B cell (primary cell): ENCODE results near the gene SLU7. TPM values are rescaled to one million over a fixed set of nuclear protein-coding genes. Genes with fewer than 3 reads are reported as not detected.

Source experiments
- ATAC-seq: fragments of 200-7000 bp; cut with Tn5 transposase; one replicate; pipeline ENCODE4 v1.10.0; 2021; ENCODE audit warnings: low read depth, mild to moderate bottlenecking, moderate number of reproducible peaks, moderate library complexity
- CTCF ChIA-PET: fragments of 350-600 bp; sonication (Branson Sonifier 250); formaldehyde crosslinking; loops from one replicate; lab custom pipeline; 2021; ENCODE audit warnings: antibody characterized with exemption, inconsistent platforms; lab: Charles Lee
- POLR2A ChIA-PET: fragments of 350-600 bp; sonication (Branson Sonifier 250); formaldehyde crosslinking; loops from one replicate; lab custom pipeline; 2021; ENCODE audit warnings: antibody characterized with exemption; lab: Charles Lee
- DNase-seq: peaks from one replicate; pipeline ENCODE4 v3.0.0; 2013
- H2AFZ ChIP-seq: 2 replicates; pipeline ENCODE4 v1.6.1; 2012; ENCODE audit warnings: mild to moderate bottlenecking, low read depth, low read length; ENCODE audit not compliant: insufficient read depth, poor library complexity, severe bottlenecking
- H3K27ac ChIP-seq, 2 donors: 1 replicate in 1 of 2; 2 replicates in 1 of 2; pipeline ENCODE4 v1.5.1; 2012 to 2013; ENCODE audit warnings: low read length in 2 of 2, mild to moderate bottlenecking in 2 of 2, moderate library complexity in 1 of 2
- H3K27me3 ChIP-seq, 4 experiments: fragments of 200-600 bp in 1 of 4; sonication (generic) in 1 of 4; replicated peaks in 1 of 4; 1 replicate in 2 of 4; 2 replicates in 2 of 4; pipeline versions ENCODE4 v1.6.1 to v1.7.0; 2013 to 2016; ENCODE audit warnings: low read length in 3 of 4, mild to moderate bottlenecking in 2 of 4, mixed read lengths in 1 of 4, moderate library complexity in 1 of 4; ENCODE audit not compliant: insufficient read depth in 4 of 4, control insufficient read depth in 3 of 4; ENCODE audit errors: control extremely low read depth in 1 of 4
- H3K36me3 ChIP-seq, 2 experiments: replicated peaks in 1 of 2; 1 replicate in 1 of 2; 2 replicates in 1 of 2; pipeline versions ENCODE4 v1.6.1 to v1.7.1; 2013; ENCODE audit warnings: low read length in 1 of 2; ENCODE audit not compliant: insufficient read depth in 2 of 2, control insufficient read depth in 1 of 2; ENCODE audit errors: control extremely low read depth in 1 of 2, extremely low read depth in 1 of 2
- H3K4me1 ChIP-seq, 2 donors: fragments of 200-600 bp in 1 of 2; sonication (generic) in 1 of 2; 1 replicate in 1 of 2; 2 replicates in 1 of 2; pipeline versions ENCODE4 v1.5.1 to v1.6.1; 2013 to 2017; ENCODE audit warnings: low read length in 2 of 2; ENCODE audit not compliant: control insufficient read depth in 2 of 2, insufficient read depth in 2 of 2
- H3K4me2 ChIP-seq: replicated peaks from 2 replicates; pipeline ENCODE3; 2012; ENCODE audit warnings: mild to moderate bottlenecking, low read depth, low read length; ENCODE audit not compliant: poor library complexity, severe bottlenecking
- H3K4me3 ChIP-seq, 5 experiments: fragments of 200-600 bp in 1 of 5; sonication (generic) in 1 of 5; 1 replicate in 3 of 5; 2 replicates in 2 of 5; pipeline versions ENCODE4 v1.5.1 to v1.7.0; 2011 to 2016; ENCODE audit warnings: low read length in 4 of 5, mild to moderate bottlenecking in 4 of 5, low read depth in 2 of 5, control low read depth in 1 of 5, moderate library complexity in 1 of 5; ENCODE audit not compliant: insufficient read depth in 1 of 5; ENCODE audit errors: control extremely low read depth in 1 of 5, extremely low read depth in 1 of 5
- H3K79me2 ChIP-seq: fragments of 200-600 bp; sonication (generic); one replicate; pipeline ENCODE4 v1.6.0; 2016; ENCODE audit warnings: low read length; ENCODE audit not compliant: control insufficient read depth, insufficient read depth
- H3K9ac ChIP-seq: fragments of 200-600 bp; sonication (generic); 2 replicates; pipeline ENCODE4 v1.6.1; 2017; ENCODE audit warnings: mild to moderate bottlenecking, low read length, moderate library complexity
- H3K9me3 ChIP-seq, 3 donors: one replicate each; pipeline versions ENCODE4 v1.6.1 to v1.7.1; 2013; ENCODE audit warnings: low read length in 2 of 3; ENCODE audit not compliant: control insufficient read depth in 2 of 3, insufficient read depth in 1 of 3; ENCODE audit errors: control extremely low read depth in 1 of 3
- H4K20me1 ChIP-seq: 2 replicates; pipeline ENCODE4 v1.6.0; 2012; ENCODE audit warnings: mild to moderate bottlenecking, low read length; ENCODE audit not compliant: insufficient read depth, control insufficient read depth, poor library complexity, severe bottlenecking
- H3K27ac Mint-ChIP-seq: one replicate; pipeline ENCODE4 v1.8.0; 2021; ENCODE audit warnings: mixed read lengths
- H3K27me3 Mint-ChIP-seq: one replicate; pipeline ENCODE4 v1.8.0; 2021; ENCODE audit warnings: mixed read lengths
- H3K4me1 Mint-ChIP-seq: one replicate; pipeline ENCODE4 v1.8.0; 2021; ENCODE audit warnings: mixed read lengths
- H3K4me3 Mint-ChIP-seq: one replicate; pipeline ENCODE4 v1.8.0; 2021; ENCODE audit warnings: mixed read lengths
- H3K9me3 Mint-ChIP-seq: one replicate; pipeline ENCODE4 v1.8.0; 2022; ENCODE audit warnings: mixed read lengths; ENCODE audit not compliant: insufficient read depth
- CTCF ChIP-seq: fragments of 200-600 bp; IDR thresholded peaks from one replicate; pipeline ENCODE4 v1.8.0; 2022; ENCODE audit warnings: antibody characterized with exemption, mild to moderate bottlenecking
- EZH2 ChIP-seq: IDR thresholded peaks from 2 replicates; pipeline ENCODE4 v1.6.1; 2012; ENCODE audit warnings: borderline replicate concordance, low read depth, mild to moderate bottlenecking, moderate library complexity, low read length; ENCODE audit not compliant: insufficient read depth, poor library complexity, severe bottlenecking
- WGBS: methylation state at CpG from one replicate; pipeline ENCODE4 v1.1.5; 2013; ENCODE audit warnings: missing lambda C conversion rate; ENCODE audit not compliant: insufficient coverage; 5-methylcytosine and 5-hydroxymethylcytosine counted together
- intact Hi-C: fragments of 100-400 bp; cut with micrococcal nuclease; formaldehyde crosslinking; loops from one replicate; pipeline ENCODE4 v1.10.0; 2022
- polyA plus RNA-seq: library from polyadenylated mRNA; depleted of rRNA; stranded (reverse); fragments of >200 nt; gene quantifications from 2 replicates; pipeline ENCODE4 v1.2.3, GENCODE V29; 2012
- total RNA-seq, 2 donors: library from RNA; stranded (reverse); fragments of 120-200 nt in 1 of 2; gene quantifications; 1 replicate in 1 of 2; 2 replicates in 1 of 2; pipeline versions ENCODE4 v1.2.3 to v1.2.4, GENCODE V29; 2013 to 2022

The SLU7 gene
- total and polyA plus RNA-seq, 2 donors (not counting 1 experiment from before 2014, with no cell fraction given): 30.8 to 68.3 TPM

- Histone ChIP-seq H2AFZ (no peak overlapping the region), H3K9ac (no peak overlapping the region), H3K36me3 (no peaks in the 10 kb centered on the region), H3K9me3 (no peaks in the 10 kb centered on the region), H3K4me2 (no peak overlapping the region), H4K20me1 (no peaks in the 10 kb centered on the region), H3K4me3 (no peak overlapping the region), H3K27me3 (peaks cover 0 to 8% (median 3%) of the 10 kb centered on the region in 4 experiments), H3K4me1 (peaks cover 0 to 6% of the 10 kb centered on the region in 2 donors), H3K79me2 (no peaks in the 10 kb centered on the region), H3K27ac (no peak overlapping the region)
- ChIA-PET CTCF (interaction anchor here (2.3 kb wide), 1 partner anchor 13 kb away, joined by 9 read pairs; no protein-coding TSS in a partner anchor), POLR2A (no interaction called here)
- no peak overlapping the region for H3K4me3 Mint-ChIP-seq
- ATAC-seq (no peak), DNase-seq (no peak)
- no peaks in the 10 kb centered on the region for H3K9me3 Mint-ChIP-seq
- intact Hi-C loops: no loop called here
- H3K4me1 Mint-ChIP-seq: peaks cover 13% of the 10 kb centered on the region
- peaks cover 31% of the 10 kb centered on the region for H3K27me3 Mint-ChIP-seq
- WGBS: no CpG with 5 or more reads among the region's 2 CpGs
- TF ChIP-seq EZH2 (no peak), CTCF (no peak)
- no peak overlapping the region for H3K27ac Mint-ChIP-seq
Observed at GRCh38 chr5:160378330-160378729, 40.6 kb downstream of the SLU7 start.

- no peaks in the 10 kb centered on the region for H3K36me3 ChIP-seq
- ChIA-PET POLR2A (no interaction called here), CTCF (interaction anchor here (0.9 kb wide), 1 partner anchor 30 kb away, joined by 4 read pairs; no protein-coding TSS in a partner anchor)
- H3K9ac ChIP-seq: no peak overlapping the region
- H2AFZ ChIP-seq: no peak overlapping the region
- no peaks in the 10 kb centered on the region for H3K79me2 ChIP-seq
- no peak overlapping the region for H3K4me2 ChIP-seq
- Mint-ChIP-seq H3K9me3 (no peaks in the 10 kb centered on the region), H3K27me3 (peaks cover 37% of the 10 kb centered on the region), H3K4me3 (no peak overlapping the region), H3K4me1 (peaks cover 7% of the 10 kb centered on the region), H3K27ac (no peak overlapping the region)
- H4K20me1 ChIP-seq: no peaks in the 10 kb centered on the region
- H3K4me1 ChIP-seq: peaks cover 0 to 6% of the 10 kb centered on the region in 2 donors
- intact Hi-C loops: no loop called here
- H3K27me3 ChIP-seq: peaks cover 0 to 8% (median 3%) of the 10 kb centered on the region in 4 experiments
- H3K27ac ChIP-seq: no peak overlapping the region
- DNase-seq (no peak), ATAC-seq (no peak)
- H3K4me3 ChIP-seq: no peak overlapping the region
- WGBS: 100% methylated on average over 1 of the region's 5 CpGs
- TF ChIP-seq EZH2: no peak
- TF ChIP-seq CTCF: no peak
- H3K9me3 ChIP-seq: no peaks in the 10 kb centered on the region
Observed at GRCh38 chr5:160377651-160378050, 41.2 kb downstream of the SLU7 start.
